GM10266 (cell line): ENCODE results near the gene PROX1.

ENCODE experiments used
- DNase-seq: peaks from one replicate; pipeline ENCODE4 v3.0.0; 2012; ENCODE audit errors: extremely low spot score
- CTCF ChIP-seq: IDR thresholded peaks from 2 replicates; pipeline ENCODE4 v1.5.1; 2012; ENCODE audit warnings: mild to moderate bottlenecking, low read depth; ENCODE audit not compliant: control insufficient read depth, insufficient read depth; ENCODE audit errors: missing control alignments

PROX1 gene

GRCh38 chr1:213969958-213970555 is 17.7 kb upstream of the PROX1 start:
- TF ChIP-seq CTCF, result no peak
- DNase-seq, result no peak

- DNase-seq, result no peak
- TF ChIP-seq CTCF, result no peak
Observed at GRCh38 chr1:213972141-213972540, 15.6 kb upstream of the PROX1 start.

- DNase-seq, result no peak
- no peak for TF ChIP-seq CTCF
Observed at GRCh38 chr1:213973129-213973528, 14.6 kb upstream of the PROX1 start.

GRCh38 chr1:213976665-213977485 is 10.9 kb upstream of the PROX1 start:
- no peak for TF ChIP-seq CTCF
- DNase-seq, result no peak

GRCh38 chr1:213977486-213977842 is 10.3 kb upstream of the PROX1 start:
- no peak for DNase-seq
- TF ChIP-seq CTCF, result no peak

GRCh38 chr1:213977909-213978308 is 9.9 kb upstream of the PROX1 start:
- DNase-seq, result no peak
- TF ChIP-seq CTCF, result no peak
